H9 (cell line): ENCODE measurements around the gene ANK3. TPM values are rescaled to one million over a fixed set of nuclear protein-coding genes. Genes with fewer than 3 reads are reported as not detected.

Source experiments
- DNase-seq: peaks from one replicate; pipeline ENCODE4 v3.0.0-alpha.2; 2017
- H2AFZ ChIP-seq: one replicate; pipeline ENCODE4 v1.6.1; 2013; ENCODE audit warnings: mild to moderate bottlenecking, low read length, control low read depth, moderate library complexity
- H2AK5ac ChIP-seq: 2 replicates; pipeline ENCODE4 v1.6.1; 2013; ENCODE audit warnings: low read length, control low read depth, mixed read lengths; ENCODE audit not compliant: insufficient read length
- H2BK120ac ChIP-seq: one replicate; pipeline ENCODE4 v1.6.1; 2013; ENCODE audit warnings: low read depth, mild to moderate bottlenecking, low read length, control low read depth, inconsistent platforms; ENCODE audit not compliant: poor library complexity, severe bottlenecking
- H2BK12ac ChIP-seq: 2 replicates; pipeline ENCODE4 v1.6.1; 2013; ENCODE audit warnings: low read length, control low read depth, mixed read lengths, low read depth; ENCODE audit not compliant: insufficient read length
- H2BK15ac ChIP-seq: 2 replicates; pipeline ENCODE4 v1.6.1; 2013; ENCODE audit warnings: low read depth, low read length, control low read depth
- H2BK20ac ChIP-seq: one replicate; pipeline ENCODE4 v1.6.1; 2013; ENCODE audit warnings: low read depth, mild to moderate bottlenecking, low read length, control low read depth, inconsistent platforms; ENCODE audit not compliant: poor library complexity, severe bottlenecking
- H2BK5ac ChIP-seq: 2 replicates; pipeline ENCODE4 v1.6.1; 2013; ENCODE audit warnings: low read length, control low read depth, mixed read lengths; ENCODE audit not compliant: insufficient read length
- H3K14ac ChIP-seq: 2 replicates; pipeline ENCODE4 v1.6.1; 2013; ENCODE audit warnings: low read length, control low read depth; ENCODE audit not compliant: insufficient read depth
- H3K18ac ChIP-seq: 2 replicates; pipeline ENCODE4 v1.6.1; 2013; ENCODE audit warnings: low read depth, mild to moderate bottlenecking, mixed read lengths, low read length, control low read depth; ENCODE audit not compliant: insufficient read length
- H3K23ac ChIP-seq: 2 replicates; pipeline ENCODE4 v1.6.1; 2013; ENCODE audit warnings: low read length, control low read depth, mixed read lengths, low read depth; ENCODE audit not compliant: insufficient read length
- H3K23me2 ChIP-seq: 2 replicates; pipeline ENCODE4 v1.6.1; 2013; ENCODE audit warnings: low read depth, mild to moderate bottlenecking, mixed read lengths, low read length, control low read depth; ENCODE audit not compliant: insufficient read length, poor library complexity, severe bottlenecking
- H3K27ac ChIP-seq: 2 replicates; pipeline ENCODE4 v1.5.1; 2013; ENCODE audit warnings: low read length, control low read depth, mixed read lengths, low read depth; ENCODE audit not compliant: insufficient read length
- H3K27me3 ChIP-seq: 2 replicates; pipeline ENCODE4 v1.6.1; 2013; ENCODE audit warnings: low read length, control low read depth, inconsistent platforms; ENCODE audit not compliant: insufficient read depth
- H3K4ac ChIP-seq: 2 replicates; pipeline ENCODE4 v1.6.1; 2013; ENCODE audit warnings: low read depth, mild to moderate bottlenecking, control low read depth, inconsistent platforms, low read length, moderate library complexity
- H3K4me1 ChIP-seq: 2 replicates; pipeline ENCODE4 v1.6.1; 2013; ENCODE audit warnings: low read length, control low read depth, inconsistent platforms; ENCODE audit not compliant: insufficient read depth
- H3K4me2 ChIP-seq: 2 replicates; pipeline ENCODE4 v1.6.1; 2013; ENCODE audit warnings: low read length, control low read depth, mixed read lengths; ENCODE audit not compliant: insufficient read length, insufficient read depth
- H3K56ac ChIP-seq: 2 replicates; pipeline ENCODE4 v1.6.1; 2013; ENCODE audit warnings: low read depth, mild to moderate bottlenecking, mixed read lengths, low read length, control low read depth; ENCODE audit not compliant: insufficient read length
- H3K79me1 ChIP-seq: 2 replicates; pipeline ENCODE4 v1.6.1; 2013; ENCODE audit warnings: low read depth, mild to moderate bottlenecking, moderate library complexity, low read length, control low read depth, inconsistent platforms; ENCODE audit not compliant: insufficient read depth, poor library complexity, severe bottlenecking
- H3K79me2 ChIP-seq: 2 replicates; pipeline ENCODE4 v1.6.1; 2013; ENCODE audit warnings: low read length, control low read depth, inconsistent platforms; ENCODE audit not compliant: insufficient read depth
- H3K9ac ChIP-seq: 2 replicates; pipeline ENCODE4 v1.6.1; 2013; ENCODE audit warnings: low read length, control low read depth, mixed read lengths; ENCODE audit not compliant: insufficient read length; ENCODE audit errors: extremely low read depth
- H3K9me3 ChIP-seq: one replicate; pipeline ENCODE4 v1.6.1; 2013; ENCODE audit warnings: low read depth, low read length, inconsistent platforms; ENCODE audit not compliant: control insufficient read depth
- H3T11ph ChIP-seq: one replicate; pipeline ENCODE4 v1.6.1; 2013; ENCODE audit warnings: mild to moderate bottlenecking, low read length, control low read depth, inconsistent platforms
- H4K20me1 ChIP-seq: one replicate; pipeline ENCODE4 v1.6.1; 2013; ENCODE audit not compliant: control insufficient read depth, insufficient read length, insufficient read depth
- H4K5ac ChIP-seq: 2 replicates; pipeline ENCODE4 v1.6.1; 2013; ENCODE audit warnings: low read depth, mild to moderate bottlenecking, mixed read lengths, low read length, control low read depth; ENCODE audit not compliant: insufficient read length
- H4K8ac ChIP-seq: replicated peaks from 2 replicates; pipeline ENCODE4 v1.6.1; 2013; ENCODE audit warnings: low read length, control low read depth, mixed read lengths, low read depth; ENCODE audit not compliant: insufficient read length
- H4K91ac ChIP-seq: 2 replicates; pipeline ENCODE4 v1.6.1; 2013; ENCODE audit warnings: low read depth, mild to moderate bottlenecking, moderate library complexity, mixed read lengths, low read length, control low read depth; ENCODE audit not compliant: insufficient read length
- H3K27ac Mint-ChIP-seq, 3 experiments: 2 replicates in 2 of 3; 3 replicates in 1 of 3; pipeline ENCODE4 v1.8.0; 2020 to 2021; ENCODE audit warnings: mixed read lengths in 3 of 3, mild to moderate bottlenecking in 1 of 3, moderate library complexity in 1 of 3
- H3K27me3 Mint-ChIP-seq: 2 replicates; pipeline ENCODE4 v1.8.0; 2021; ENCODE audit warnings: low read depth, mild to moderate bottlenecking, moderate library complexity, mixed read lengths
- H3K36me3 Mint-ChIP-seq, 3 experiments: 2 replicates in 2 of 3; 3 replicates in 1 of 3; pipeline ENCODE4 v1.8.0; 2020 to 2021; ENCODE audit warnings: low read depth in 3 of 3, mixed read lengths in 3 of 3; ENCODE audit not compliant: insufficient read depth in 1 of 3
- H3K4me1 Mint-ChIP-seq, 2 experiments: 2 replicates each; pipeline ENCODE4 v1.8.0; 2020; ENCODE audit warnings: mixed read lengths in 2 of 2
- H3K4me3 Mint-ChIP-seq, 2 experiments: 2 replicates in 1 of 2; 3 replicates in 1 of 2; pipeline ENCODE4 v1.8.0; 2020 to 2021; ENCODE audit warnings: mild to moderate bottlenecking in 2 of 2, mixed read lengths in 2 of 2, moderate library complexity in 1 of 2
- H3K9me3 Mint-ChIP-seq, 2 experiments: 2 replicates in 1 of 2; 3 replicates in 1 of 2; pipeline ENCODE4 v1.8.0; 2020; ENCODE audit warnings: mild to moderate bottlenecking in 2 of 2, mixed read lengths in 2 of 2, moderate library complexity in 1 of 2
- CTCF ChIP-seq: fragments of 200-600 bp; sonication (generic); conservative IDR thresholded peaks from 3 replicates; pipeline ENCODE4 v1.8.0; 2021; ENCODE audit warnings: antibody characterized with exemption, mild to moderate bottlenecking
- WGBS: extraction: QIAGEN DNeasy Blood & Tissue Kit; methylation state at CpG from one replicate; pipeline ENCODE4 v1.1.7; 2013; ENCODE audit warnings: missing lambda C conversion rate, low lambda C conversion rate, mixed read lengths; ENCODE audit not compliant: insufficient read length; ENCODE audit errors: extremely low coverage; 5-methylcytosine and 5-hydroxymethylcytosine counted together
- total RNA-seq: library from RNA; stranded (reverse); gene quantifications from 2 replicates; pipeline ENCODE4 v1.2.1, GENCODE V29; 2021

ANK3 gene
- total RNA-seq, 1 experiment from 2014 or later, result 59.6 TPM

- Histone ChIP-seq H3K56ac (no peak overlapping the region), H4K5ac (no peak overlapping the region), H3K18ac (no peak overlapping the region), H3K4ac (no peak overlapping the region), H3K27me3 (no peaks in the 10 kb centered on the region), H4K8ac (no peak overlapping the region), H3K23ac (no peak overlapping the region), H3K9me3 (no peaks in the 10 kb centered on the region), H3K79me2 (no peaks in the 10 kb centered on the region), H3T11ph (no peak overlapping the region), H2AK5ac (no peak overlapping the region), H2BK5ac (no peak overlapping the region), H3K9ac (no peak overlapping the region), H3K14ac (no peak overlapping the region), H2BK15ac (no peak overlapping the region), H3K79me1 (no peaks in the 10 kb centered on the region), H3K23me2 (no peaks in the 10 kb centered on the region), H2BK20ac (no peak overlapping the region), H3K4me1 (peaks cover 6% of the 10 kb centered on the region), H2AFZ (no peak overlapping the region), H3K4me2 (no peak overlapping the region), H4K91ac (no peak overlapping the region), H2BK12ac (no peak overlapping the region), H3K27ac (peak overlapping the region; percentile 6), H2BK120ac (no peak overlapping the region), H4K20me1 (no peaks in the 10 kb centered on the region)
- H3K36me3 Mint-ChIP-seq, result no peaks in the 10 kb centered on the region
- DNase-seq, result peak; percentile 64
- no peak; the same call in 2 of the 3 replicates for TF ChIP-seq CTCF
- H3K27ac Mint-ChIP-seq, result peak overlapping the region in 2 of 3 experiments; percentile 77 to 80; a peak in 4 of 7 replicates
- no peak overlapping the region for H3K4me3 Mint-ChIP-seq
- H3K27me3 Mint-ChIP-seq, result no peaks in the 10 kb centered on the region
- no CpG with 5 or more reads among the region's 11 CpGs for WGBS
- H3K4me1 Mint-ChIP-seq, result peaks cover 19 to 20% of the 10 kb centered on the region in 2 experiments
- no peaks in the 10 kb centered on the region for H3K9me3 Mint-ChIP-seq
Observed at GRCh38 chr10:60299961-60300883, 89.5 kb downstream of the ANK3 start.
